ENCODE measurements around the gene HIF1A. TPM values are rescaled to one million over a fixed set of nuclear protein-coding genes. Genes with fewer than 3 reads are reported as not detected.

HIF1A gene
- total and polyA plus RNA-seq, 2 of the 13 experiments (the other 11 are each of a cell fraction or from before 2014, with no cell fraction given): 41.0 to 126 TPM

DNA sequence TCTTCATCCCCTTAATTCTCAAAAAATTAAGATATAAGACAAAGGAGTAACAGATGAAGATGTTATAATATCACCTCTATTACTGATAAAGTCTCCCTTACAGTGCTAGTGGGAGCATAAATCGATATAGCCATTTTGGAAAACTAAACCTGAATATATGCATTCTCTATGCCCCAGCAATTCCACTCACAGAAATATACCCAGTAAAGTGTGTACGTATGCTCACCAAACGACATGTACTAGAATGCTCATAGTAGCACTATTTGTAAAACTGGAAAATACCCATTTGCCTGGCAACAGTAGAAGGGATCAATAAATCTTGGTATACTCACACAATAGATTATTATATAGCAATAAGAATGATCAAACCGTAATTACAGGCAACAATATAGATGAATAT, 44.0 kb upstream of the HIF1A start (continued):
- TF ChIP-seq KDM6A (CRISPR knock-in tag; IDR thresholded peaks at IDR 0.05; ENCODE audit: low read depth) (no peak), ZMYM3 (CRISPR knock-in tag; IDR thresholded peaks at IDR 0.05) (no peak), JUNB (CRISPR knock-in tag; IDR thresholded peaks at IDR 0.05; ENCODE audit: borderline replicate concordance) (no peak), NR3C1 (CRISPR knock-in tag; IDR thresholded peaks at IDR 0.05) (no peak), NFKB2 (CRISPR knock-in tag; IDR thresholded peaks at IDR 0.05; ENCODE audit: borderline replicate concordance) (no peak), HNF4G (IDR thresholded peaks at IDR 0.05; ENCODE audit: borderline replicate concordance, low read depth, low read length) (no peak), HNF4G (CRISPR knock-in tag; IDR thresholded peaks at IDR 0.05; ENCODE audit: borderline replicate concordance, low read depth) (no peak), NFIC (IDR thresholded peaks at IDR 0.05; ENCODE audit: low read length) (no peak), ZHX1 (CRISPR knock-in tag; IDR thresholded peaks at IDR 0.05; ENCODE audit: low read depth) (no peak), ZFP82 (CRISPR knock-in tag; IDR thresholded peaks at IDR 0.05; ENCODE audit: borderline replicate concordance) (no peak), RORA (CRISPR knock-in tag; IDR thresholded peaks at IDR 0.05) (no peak)
- TF ChIP-seq, protein P1, sequence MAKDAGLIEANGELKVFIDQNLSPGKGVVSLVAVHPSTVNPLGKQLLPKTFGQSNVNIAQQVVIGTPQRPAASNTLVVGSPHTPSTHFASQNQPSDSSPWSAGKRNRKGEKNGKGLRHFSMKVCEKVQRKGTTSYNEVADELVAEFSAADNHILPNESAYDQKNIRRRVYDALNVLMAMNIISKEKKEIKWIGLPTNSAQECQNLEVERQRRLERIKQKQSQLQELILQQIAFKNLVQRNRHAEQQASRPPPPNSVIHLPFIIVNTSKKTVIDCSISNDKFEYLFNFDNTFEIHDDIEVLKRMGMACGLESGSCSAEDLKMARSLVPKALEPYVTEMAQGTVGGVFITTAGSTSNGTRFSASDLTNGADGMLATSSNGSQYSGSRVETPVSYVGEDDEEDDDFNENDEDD (CRISPR knock-in tag; IDR thresholded peaks at IDR 0.05; ENCODE audit: borderline replicate concordance): no peak

All from HepG2 (cell line).